ENCODE measurements around the gene CPA2.

CPA2 gene

DNA sequence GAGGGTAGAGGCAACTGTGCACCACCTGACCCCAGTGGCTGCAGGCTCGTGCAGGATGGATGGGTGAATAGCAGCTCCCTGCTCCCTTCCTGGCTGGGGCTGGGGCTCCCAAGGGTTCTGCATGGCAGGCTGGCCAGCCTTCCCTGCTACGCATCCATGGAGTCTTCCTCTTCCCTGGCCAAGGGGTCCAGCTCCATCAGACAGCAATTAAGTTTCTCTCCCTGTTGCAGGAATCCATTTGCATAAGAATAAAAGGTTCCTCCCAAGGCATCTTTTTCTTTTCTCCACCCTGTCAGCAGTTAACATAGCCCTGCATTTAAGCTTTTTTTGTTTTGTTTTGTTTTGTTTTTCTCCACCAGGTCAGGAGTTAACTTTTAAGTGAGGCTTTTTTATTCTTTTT, 10.0 kb upstream of the CPA2 start:
- no peak for FAIRE-seq

DNA sequence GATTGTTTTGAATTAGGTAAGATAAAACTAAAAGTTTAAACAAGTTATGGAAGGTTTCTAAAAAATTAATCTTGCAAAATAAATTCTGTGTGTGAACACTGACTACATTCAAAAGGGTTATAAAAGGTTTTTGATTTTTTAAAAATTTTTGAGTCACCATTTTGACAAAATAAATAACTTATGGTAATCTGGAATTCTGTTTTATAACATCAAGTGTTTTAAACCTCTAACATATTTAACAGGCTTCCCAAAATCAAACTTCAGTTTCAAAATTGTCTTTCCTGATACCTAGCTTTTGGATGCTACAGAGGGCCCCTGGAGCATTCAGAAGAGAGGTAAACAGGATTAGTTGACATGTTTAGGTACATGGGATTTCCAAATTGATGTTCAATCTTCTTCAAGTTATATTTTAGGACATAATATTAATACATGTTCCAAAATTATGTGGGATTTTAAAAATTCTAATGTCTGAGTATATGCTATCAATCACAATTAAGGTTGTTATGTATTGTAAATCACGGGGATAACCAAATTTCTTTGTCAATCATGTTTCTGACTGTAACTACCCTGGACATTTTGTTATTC, 8.1 kb upstream of the CPA2 start:
- no peak for FAIRE-seq

DNA sequence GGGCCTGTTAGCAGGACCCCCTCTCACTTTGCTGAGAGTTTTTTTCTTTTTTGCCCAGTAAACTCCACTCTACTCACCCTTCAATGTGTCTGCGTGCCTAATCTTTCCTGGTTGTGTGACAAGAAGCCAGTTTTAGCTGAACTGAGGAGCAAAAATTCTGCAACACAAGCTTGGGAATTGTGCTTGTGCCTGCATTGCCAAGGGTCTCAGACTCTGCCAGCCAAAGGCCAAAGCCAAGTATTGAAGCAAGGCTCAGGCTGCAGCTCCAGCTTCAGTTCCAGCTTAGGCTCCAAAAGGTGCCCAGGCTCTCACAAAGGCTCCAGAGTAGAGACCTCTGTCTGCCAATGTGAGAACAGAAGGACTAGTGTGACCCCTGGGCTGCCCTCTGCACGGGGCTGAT, 4.2 kb upstream of the CPA2 start:
- no peak for FAIRE-seq

DNA sequence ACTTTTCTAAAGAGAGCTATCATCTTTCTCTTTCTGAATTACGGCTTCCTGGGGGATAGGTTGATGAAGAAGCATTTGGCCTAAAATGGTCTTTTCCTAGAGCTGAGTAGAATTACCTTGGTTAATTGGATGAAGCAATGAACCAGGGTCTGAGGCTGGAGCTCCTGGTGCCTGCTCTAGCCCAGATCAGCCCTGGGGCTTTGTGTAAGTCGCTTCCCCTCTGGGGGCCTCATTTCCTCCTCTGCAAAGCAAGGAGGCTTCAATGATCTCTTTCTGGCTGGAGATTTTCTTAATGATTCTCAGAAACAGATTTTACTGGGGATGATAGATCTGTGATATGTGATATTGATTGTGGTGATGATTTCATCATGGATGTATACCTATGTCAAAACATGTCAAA, 3.5 kb upstream of the CPA2 start:
- FAIRE-seq: no peak

DNA sequence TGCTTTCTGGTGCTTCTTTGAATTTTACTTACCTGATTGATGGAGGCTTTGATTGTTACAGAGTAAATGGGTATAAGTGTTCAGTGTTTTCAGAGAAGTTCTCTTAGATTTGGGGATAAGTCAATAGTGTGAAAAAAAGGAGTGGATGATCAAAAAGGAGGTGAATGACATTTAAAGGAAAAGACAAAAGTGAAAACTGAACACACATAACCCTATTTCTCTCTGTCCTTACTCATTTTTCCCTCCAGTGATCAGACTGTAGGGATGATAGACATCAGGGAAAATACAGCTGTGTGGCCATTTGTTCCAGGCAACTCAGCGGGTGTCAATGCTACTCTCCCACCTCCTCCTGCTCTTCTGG, 278 bp downstream of the CPA2 start:
- no peak for FAIRE-seq

DNA sequence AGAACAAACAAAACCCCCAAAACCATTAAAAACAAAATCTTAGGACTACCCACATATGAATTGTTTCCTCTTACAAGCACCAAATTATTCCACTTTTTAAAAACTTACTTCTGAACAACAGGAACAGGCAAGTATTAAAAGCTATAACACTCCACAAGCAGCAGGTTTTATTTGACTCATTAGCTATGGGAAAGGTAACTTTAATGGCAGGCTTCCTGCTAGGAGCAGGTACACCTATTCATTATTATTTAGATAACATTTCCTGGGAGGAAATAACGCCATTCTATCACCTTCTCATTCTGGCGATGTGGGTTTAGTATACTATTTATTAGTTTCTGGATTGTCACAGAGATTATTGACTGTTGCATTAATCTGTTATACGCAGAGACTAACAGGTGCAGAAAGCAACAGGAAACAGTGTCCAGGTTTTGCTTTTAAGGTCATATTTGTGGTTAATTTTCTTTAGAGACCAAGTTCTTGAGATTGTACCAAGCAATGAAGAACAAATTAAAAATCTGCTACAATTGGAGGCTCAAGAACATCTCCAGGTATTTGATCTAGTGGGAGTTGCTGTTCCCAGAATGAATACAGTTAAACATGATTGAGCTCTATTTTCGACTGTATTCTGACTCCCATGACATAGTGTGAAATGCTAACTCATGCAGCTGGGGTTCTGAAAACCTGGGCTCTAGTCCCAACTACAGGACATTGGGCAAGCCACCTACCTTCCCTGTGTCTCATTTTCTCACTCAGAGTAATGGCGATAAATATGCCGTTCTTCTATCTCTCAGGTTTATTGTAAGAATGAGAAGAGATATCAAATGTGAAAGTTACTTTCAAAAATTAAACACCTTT, 2.0 kb downstream of the CPA2 start:
- FAIRE-seq: no peak

DNA sequence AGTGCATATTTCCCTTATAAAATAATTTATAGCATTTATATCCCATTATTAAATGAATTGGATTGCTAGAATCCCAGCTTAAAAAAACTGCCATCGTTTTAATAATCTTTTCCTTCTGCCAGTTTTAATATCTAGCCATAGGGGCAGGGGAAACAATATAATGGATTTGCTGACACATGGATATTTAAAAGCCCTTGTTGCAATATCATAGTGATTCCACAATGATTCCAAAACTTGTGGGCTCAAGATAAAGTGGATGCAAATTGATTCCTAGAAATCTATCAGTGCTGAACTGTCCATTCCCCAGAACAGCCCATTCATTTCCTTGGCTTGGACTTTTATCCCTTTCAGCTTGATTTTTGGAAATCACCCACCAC, 2.6 kb downstream of the CPA2 start:
- FAIRE-seq: no peak

DNA sequence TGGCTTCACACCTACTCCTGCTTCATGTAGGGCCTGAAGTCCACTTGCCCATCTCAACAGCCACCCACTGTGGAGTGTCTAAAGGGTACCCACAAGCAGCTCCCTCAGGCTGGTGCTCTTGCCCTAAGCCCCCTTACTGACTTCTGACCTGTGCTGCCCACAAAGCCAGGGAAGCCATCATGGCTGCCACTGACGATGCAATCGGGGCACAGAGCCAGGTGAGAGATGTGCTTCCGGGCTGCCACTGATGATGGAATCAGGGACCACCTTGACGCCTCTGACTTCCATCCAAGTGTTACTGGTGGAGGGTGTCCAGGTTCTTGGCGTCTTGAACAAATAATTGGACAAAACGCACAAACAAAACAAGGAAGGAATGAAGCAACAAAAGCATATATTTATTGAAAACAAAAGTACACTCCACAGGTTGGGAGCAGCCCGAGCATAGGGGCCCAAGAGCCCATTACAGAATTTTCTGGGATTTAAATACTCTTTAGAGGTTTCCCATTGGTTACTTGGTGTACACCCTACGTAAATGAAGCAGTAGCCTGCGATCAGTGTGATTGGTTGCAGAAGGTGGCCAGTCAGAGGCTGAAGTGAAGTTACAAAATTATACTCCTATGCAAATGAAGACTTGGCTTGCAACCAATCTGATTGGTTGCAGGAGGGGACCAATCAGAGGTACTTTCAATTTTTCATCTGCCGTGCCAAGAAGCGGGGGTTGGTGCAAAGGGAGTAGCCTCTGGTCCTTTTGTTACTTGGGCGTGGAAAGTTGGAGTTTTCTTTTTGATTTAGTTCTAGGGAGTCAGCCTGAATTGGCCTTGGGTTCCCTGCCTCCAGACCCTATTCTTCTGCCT, 4.5 kb downstream of the CPA2 start:
- no peak for FAIRE-seq

DNA sequence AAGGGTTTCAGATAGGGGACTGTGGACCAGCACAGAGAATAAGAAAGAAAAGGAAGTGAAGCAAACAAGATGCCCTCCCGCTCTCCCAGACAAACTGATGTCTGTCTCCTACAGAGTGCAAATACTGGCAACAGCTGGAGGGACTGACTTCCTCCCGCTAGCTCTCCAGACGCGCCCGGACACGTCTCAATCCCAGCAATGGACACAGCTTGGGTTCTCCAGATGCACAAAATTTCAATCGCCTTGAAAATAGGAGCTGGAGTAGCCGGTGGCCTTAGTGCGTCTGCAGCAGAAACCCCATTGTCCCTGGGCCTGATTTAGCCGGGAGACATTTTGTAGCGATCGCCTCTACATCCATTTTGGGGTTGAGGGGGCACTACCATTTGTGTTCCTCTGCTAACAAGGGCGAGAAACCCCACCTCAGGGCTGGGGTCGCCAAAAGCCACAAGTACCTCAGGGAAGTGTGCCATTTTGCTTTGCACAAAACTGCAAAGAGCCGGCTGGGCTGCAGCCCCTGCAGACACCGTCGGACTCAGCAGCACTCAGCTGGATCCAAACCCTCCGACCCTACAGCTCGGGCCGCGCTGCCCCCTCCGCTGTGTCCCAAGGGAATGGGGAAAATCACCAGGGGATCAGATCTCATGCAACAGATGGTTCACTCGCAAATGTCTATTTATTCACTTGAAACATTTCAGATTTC, 5.9 kb downstream of the CPA2 start:
- FAIRE-seq: no peak

DNA sequence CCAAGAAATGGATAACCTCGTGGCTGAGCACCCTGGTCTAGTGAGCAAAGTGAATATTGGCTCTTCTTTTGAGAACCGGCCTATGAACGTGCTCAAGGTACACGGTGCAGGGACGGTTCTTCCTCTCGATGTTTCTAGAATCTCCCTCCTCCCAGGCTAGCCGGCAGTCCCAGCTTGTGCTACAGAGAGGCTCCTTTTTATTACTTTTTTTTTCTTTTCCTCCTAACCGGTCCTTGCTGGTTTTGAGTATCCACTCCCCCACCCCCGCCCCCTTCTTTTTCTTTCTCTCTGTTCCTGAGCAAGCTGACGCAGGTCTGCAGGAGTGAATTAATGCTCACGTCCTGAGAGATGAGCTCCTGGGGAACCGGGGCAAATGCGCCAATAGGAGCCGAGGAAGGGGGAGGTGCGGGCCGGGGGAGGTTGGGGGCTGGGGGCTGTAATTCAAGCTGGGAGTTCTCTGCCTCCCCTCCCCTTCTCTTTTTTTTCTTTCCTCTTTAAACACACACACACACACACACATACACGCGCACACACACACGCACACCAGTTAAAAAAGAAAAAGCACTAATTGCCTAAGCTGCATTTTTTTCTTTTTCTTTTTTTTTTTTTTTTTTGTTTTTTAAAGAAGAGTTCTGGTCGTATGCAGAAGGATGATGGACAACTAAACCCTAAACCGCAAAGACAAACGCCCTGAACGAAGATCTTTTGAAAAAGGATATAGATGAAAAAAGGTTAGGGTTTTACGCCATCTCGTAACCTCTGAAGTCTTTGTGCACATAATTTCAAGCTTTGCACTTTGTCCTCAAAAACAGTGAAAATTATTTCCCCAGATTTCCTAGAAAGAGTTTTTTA, 6.6 kb downstream of the CPA2 start:
- FAIRE-seq: no peak

DNA sequence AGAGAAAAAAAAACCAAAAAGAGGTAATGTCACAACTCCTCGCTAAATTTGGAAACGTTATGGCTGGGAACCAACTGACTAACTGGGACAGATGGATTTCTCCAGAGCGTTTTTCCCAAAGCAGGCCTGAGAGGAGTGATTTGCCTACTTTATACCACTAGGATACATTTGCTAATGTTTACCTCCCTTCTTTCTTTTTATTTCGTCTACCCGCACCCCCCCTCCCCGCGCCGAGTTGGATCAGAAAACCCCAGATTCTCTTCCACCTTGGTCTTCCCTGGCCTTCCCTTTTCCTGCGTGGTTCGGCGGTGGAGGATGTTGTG, 7.2 kb downstream of the CPA2 start:
- no peak for FAIRE-seq

DNA sequence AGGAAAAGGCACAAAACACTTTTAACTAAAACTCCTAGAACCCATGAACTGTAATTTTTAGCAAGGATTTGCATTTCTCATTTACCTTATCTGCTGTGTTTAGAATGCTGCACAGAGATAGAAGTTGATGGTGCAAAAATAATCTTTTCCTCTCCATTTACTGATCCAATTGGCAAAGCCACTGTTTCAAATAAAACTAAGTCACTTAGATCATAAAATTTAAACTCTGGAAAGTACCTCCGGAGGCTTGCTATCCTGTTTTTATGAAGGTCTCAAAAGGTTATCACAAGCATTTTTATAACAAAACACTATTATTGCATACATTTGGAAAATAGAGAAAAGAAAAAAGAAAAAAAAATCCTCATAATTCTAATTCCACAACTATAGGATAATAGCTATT, 7.6 kb downstream of the CPA2 start:
- FAIRE-seq: no peak

DNA sequence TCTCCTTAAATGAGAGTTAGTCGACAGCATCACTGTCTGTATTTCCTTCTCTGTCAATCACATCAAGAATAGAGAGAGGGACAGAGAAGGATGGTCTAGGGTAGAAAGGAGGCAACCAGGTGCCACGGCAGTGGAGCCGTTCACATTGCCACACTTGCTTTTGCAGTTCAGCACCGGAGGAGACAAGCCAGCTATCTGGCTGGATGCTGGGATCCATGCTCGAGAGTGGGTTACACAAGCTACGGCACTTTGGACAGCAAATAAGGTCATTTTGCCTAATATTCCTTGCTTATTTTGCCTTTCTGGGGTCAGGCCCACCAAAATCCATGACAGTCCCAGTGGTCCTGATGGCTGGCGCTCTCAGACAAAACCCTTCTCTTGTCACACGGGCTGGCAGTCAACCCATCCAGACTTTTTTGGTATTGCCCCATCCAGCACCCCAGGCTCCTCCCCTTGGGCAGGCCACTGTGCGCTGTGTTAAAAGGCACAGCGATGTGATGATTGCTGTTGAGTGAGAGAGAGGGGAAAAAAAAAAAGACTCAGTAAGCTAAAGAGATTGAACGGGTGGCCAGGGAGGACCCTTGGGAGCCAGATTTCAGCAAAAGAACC, 8.4 kb downstream of the CPA2 start:
- FAIRE-seq: no peak

DNA sequence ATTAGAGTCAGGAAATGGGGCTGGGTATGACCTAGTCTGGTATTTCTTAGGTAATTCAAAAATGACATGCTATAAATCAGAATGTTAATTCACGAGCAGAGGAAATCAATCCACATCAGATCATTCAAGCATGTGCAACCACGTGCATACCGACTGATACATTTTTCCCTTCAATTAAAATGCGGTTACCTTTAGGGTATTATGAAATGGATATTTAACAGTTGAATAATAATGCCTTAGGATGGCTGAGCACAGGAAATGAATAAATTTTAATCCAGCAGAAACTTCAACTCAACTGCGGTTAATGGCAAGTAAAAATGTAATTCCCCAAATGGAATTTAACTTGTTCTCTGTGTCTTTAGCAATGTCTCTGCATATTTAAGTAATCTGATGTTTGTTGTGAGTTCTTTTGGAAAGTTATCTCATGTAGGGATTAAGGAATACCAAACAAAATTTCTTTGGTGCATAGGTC, 9.2 kb downstream of the CPA2 start:
- no peak for FAIRE-seq

DNA sequence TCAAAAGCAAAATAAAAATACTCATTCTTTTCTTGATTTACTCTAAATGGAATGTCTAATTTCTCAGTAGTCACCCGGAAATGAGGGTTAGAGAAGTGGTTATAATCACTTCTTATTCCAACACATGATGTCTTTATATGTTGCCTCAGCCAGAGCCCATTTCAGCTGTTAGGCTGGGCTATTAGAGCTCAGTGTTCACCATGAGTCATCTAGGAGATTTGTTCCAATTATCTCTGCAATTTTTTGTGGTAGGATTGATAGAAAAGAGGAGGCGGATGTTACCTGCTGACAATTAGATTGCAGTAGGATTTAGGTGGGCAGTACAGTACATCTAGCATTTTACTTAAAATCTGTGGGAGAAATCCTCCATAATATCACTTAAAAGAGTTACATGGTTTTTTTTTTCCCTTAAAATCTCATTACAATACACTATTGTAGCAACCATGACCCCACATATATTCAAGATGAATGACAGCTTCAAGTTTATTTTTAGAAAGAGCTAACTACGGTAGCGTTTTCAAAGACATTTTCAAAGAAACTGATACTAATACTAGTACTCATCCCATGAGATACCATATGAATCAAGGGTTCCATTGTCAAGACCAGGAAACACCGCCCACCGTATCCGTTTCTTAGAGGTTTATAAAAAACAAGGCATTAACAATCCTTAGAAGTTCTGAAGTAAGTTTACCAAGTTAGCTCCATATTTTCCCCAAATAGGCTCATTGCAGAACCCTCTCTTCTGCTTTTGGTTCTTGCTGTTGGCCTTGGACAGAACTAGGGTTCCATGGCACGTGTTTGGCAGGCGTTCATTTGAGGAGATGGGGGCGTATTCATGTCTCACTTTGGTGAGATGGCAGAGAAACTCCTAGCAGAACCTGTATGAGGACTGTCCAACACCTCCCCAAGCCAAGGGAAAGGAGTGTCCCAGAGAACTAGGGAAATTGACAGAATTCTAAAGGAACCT, 10.4 kb downstream of the CPA2 start:
- FAIRE-seq: no peak

DNA sequence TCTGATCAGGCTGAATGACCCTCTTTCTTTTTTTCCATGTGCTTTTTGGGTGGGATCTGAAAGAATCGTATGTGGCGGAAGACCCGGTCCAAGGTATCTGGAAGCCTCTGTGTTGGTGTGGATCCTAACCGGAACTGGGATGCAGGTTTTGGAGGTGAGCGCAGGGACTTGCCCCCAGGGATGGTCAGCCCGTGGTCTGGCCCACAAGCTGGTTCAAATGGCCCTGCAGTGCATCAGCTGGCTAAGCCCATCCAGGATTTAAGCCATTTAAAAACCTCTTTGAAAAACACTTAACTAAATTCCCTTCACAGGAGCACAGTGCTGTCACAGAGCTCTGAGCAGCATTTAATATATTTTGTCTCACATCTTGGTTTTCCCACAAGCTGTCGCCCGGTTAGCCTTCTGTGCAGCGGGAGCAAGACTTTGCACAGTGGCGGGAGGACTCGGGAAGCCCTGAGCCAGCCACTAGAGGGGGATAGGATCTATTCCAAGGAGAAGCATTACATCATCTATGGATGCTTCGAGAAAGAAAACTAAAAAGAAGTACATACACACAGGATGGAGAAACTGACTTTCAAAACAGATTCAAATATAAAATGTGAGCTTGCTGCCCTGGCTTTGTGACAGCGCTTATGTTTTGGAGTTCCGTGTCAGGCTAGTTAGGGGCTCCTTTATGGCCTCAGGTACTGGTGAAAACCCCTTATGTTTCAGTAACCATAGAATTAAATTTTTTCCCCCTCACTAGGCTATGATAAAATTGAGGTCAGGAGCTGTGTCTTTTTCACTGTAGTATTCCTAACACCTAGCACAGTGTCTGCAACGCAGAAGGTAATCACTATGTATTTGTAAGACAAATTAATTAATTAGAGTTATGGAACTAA, 11.3 kb downstream of the CPA2 start:
- no peak for FAIRE-seq

DNA sequence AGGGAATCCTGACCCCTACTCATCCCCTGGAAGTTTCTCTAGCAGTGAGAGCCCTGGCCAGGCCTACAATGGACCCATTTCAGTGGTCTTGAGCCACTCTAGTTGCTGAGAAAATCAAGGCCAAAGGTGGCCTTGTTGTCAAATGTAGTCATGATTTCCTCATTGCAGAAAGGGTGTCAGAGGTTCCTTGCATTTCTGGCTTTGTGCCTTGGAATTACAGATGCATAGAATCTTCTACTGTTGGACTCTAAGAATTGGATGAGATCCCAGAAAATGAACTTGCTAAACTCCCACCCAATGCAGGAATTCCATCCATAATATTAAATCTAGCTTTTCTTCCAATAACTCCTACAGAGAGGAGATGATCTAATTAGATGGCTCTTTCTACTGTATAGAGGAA, 12.2 kb downstream of the CPA2 start:
- no peak for FAIRE-seq

DNA sequence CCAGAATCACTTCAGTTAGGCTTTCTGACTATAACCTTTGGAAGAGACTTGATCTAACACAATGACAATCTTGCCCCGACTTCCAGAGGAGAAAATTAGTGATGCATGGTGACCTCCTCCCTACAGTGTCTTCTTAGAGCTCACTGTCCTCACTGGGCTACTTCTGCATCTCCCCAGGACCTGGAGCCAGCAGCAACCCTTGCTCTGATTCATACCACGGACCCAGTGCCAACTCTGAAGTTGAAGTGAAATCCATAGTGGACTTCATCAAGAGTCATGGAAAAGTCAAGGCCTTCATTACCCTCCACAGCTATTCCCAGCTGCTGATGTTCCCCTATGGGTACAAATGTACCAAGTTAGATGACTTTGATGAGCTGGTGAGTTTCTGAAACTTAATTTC, 12.6 kb downstream of the CPA2 start:
- FAIRE-seq: no peak

DNA sequence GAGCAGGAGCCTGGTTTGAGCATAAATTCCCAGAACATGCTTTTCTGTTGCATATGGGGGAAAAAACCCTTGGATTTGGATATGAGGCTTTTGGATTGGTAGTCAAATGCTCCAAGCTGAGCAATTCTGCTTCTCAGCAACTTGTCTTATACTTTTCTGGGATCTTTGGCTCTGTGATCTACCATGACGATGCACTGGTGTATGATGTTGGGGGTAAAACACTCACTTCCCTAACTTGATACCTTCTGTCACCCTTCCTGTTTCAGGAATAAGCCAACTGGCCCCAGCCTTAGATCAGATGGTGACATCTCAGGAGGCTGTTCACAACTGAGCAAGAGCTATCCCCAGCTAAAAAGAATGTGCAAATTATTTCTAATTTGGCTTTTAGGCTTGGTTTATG, 13.2 kb downstream of the CPA2 start:
- FAIRE-seq: no peak

DNA sequence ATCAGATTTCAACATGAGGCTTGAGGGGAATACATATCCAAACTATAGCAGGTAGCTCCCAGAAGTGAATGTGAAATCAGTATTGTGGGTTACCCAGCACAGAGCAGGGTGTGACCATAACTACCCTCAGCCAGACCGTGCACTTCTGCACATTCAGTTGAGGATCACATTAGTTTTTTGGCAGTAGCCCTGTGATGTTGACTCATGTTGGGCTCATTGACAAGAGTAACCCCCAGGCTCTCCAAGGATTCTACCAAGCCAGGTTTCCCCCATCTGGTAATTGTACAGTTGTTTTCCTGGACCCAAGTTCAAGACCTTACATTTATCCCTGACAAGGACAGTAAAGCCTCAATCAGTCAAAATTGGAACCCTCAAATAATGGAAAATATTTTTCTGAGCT, 14.6 kb downstream of the CPA2 start:
- no peak for FAIRE-seq

Measured in G401.6 (cell line).